ENCODE measurements around the gene BCOR. TPM values are rescaled to one million over a fixed set of nuclear protein-coding genes. Genes with fewer than 3 reads are reported as not detected.
A peak's percentile ranks its signal among the peaks of the same experiment; 100 is the strongest.

The BCOR gene
- total and polyA plus RNA-seq, 9 of the 15 experiments (the other 6 are each of a cell fraction or from before 2014, with no cell fraction given) = 27.5 to 113 (median 37.6) TPM

- TF ChIP-seq POLR2G (IDR thresholded peaks at IDR 0.05; ENCODE audit: low read depth, low read length) (peak; percentile 60), ZNF75A (CRISPR knock-in tag; IDR thresholded peaks at IDR 0.05) (no peak), POLR2A (conservative IDR thresholded peaks at IDR 0.05) (0 out of 2 replicates have a peak, but pooled peaks have one; percentile 31)
- TF ChIP-seq, protein P1, sequence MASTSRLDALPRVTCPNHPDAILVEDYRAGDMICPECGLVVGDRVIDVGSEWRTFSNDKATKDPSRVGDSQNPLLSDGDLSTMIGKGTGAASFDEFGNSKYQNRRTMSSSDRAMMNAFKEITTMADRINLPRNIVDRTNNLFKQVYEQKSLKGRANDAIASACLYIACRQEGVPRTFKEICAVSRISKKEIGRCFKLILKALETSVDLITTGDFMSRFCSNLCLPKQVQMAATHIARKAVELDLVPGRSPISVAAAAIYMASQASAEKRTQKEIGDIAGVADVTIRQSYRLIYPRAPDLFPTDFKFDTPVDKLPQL (IDR thresholded peaks at IDR 0.05; ENCODE audit: extremely low read depth, insufficient read length) = no peak
- TF ChIP-seq, protein P2, sequence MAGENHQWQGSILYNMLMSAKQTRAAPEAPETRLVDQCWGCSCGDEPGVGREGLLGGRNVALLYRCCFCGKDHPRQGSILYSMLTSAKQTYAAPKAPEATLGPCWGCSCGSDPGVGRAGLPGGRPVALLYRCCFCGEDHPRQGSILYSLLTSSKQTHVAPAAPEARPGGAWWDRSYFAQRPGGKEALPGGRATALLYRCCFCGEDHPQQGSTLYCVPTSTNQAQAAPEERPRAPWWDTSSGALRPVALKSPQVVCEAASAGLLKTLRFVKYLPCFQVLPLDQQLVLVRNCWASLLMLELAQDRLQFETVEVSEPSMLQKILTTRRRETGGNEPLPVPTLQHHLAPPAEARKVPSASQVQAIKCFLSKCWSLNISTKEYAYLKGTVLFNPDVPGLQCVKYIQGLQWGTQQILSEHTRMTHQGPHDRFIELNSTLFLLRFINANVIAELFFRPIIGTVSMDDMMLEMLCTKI (IDR thresholded peaks at IDR 0.05; ENCODE audit: partially characterized antibody) = no peak
Observed at GRCh38 chrX:40058719-40059118, 39.0 kb downstream of the BCOR start (continued).

GRCh38 chrX:40057405-40057804 is 40.4 kb downstream of the BCOR start:
- ATAC-seq (no peak), DNase-seq (ENCODE audit: extremely low read depth in 1 of 4, low spot score in 3 of 4) (no peak), FAIRE-seq (no peak)
- WGBS (ENCODE audit: insufficient coverage, low coverage, missing lambda C conversion rate) = 85% methylated on average over 8 of the region's 9 CpGs
- H3K36me3 ChIP-seq (ENCODE audit: control insufficient read depth, insufficient read depth, low read length) = peaks cover 99% of the 10 kb centered on the region
- H2AFZ ChIP-seq (ENCODE audit: low read depth, low read length) = no peak overlapping the region
- H3K4me2 ChIP-seq (ENCODE audit: insufficient read depth, low read length) = no peak overlapping the region
- no peaks in the 10 kb centered on the region for H4K20me1 ChIP-seq (replicated peaks; ENCODE audit: control insufficient read depth, insufficient read depth, low read length)
- peaks cover 12% of the 10 kb centered on the region for H3K9me3 ChIP-seq (replicated peaks; ENCODE audit: control insufficient read depth, insufficient read depth, low read depth, low read length)
- no peak overlapping the region for H3K9ac ChIP-seq (ENCODE audit: insufficient read depth in 1 of 2, low read depth in 2 of 2, low read length in 2 of 2)
- peaks cover 0 to 5% of the 10 kb centered on the region in 2 experiments; a peak in 1 of 5 replicates for H3K4me1 ChIP-seq (replicated peaks in 1 of 2; ENCODE audit: control insufficient read depth in 2 of 2, insufficient read depth in 2 of 2, low read length in 2 of 2)
- TF ChIP-seq, protein P3, sequence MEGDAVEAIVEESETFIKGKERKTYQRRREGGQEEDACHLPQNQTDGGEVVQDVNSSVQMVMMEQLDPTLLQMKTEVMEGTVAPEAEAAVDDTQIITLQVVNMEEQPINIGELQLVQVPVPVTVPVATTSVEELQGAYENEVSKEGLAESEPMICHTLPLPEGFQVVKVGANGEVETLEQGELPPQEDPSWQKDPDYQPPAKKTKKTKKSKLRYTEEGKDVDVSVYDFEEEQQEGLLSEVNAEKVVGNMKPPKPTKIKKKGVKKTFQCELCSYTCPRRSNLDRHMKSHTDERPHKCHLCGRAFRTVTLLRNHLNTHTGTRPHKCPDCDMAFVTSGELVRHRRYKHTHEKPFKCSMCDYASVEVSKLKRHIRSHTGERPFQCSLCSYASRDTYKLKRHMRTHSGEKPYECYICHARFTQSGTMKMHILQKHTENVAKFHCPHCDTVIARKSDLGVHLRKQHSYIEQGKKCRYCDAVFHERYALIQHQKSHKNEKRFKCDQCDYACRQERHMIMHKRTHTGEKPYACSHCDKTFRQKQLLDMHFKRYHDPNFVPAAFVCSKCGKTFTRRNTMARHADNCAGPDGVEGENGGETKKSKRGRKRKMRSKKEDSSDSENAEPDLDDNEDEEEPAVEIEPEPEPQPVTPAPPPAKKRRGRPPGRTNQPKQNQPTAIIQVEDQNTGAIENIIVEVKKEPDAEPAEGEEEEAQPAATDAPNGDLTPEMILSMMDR (IDR thresholded peaks at IDR 0.05 in 2 of 3, conservative IDR thresholded peaks at IDR 0.05 in 1 of 3; ENCODE audit: insufficient read depth in 2 of 3, low read depth in 1 of 3, low read length in 3 of 3) = 0 out of 6 replicates have a peak, but pooled peaks of 1 of the 3 experiments have one; percentile 12
- TF ChIP-seq FOSL1 (tag; conservative IDR thresholded peaks at IDR 0.05) (no peak), NFRKB (IDR thresholded peaks at IDR 0.05; ENCODE audit: low read depth) (no peak)
- peaks cover 21% of the 10 kb centered on the region for H3K79me2 ChIP-seq (ENCODE audit: control insufficient read depth, insufficient read depth, low read length)
- no peak overlapping the region for H3K4me3 ChIP-seq
- POLR2A ChIA-PET = interaction anchor here (0.8 kb wide), 1 partner anchor 304 kb away, joined by 3 read pairs; no protein-coding TSS in a partner anchor
- H3K27ac ChIP-seq (ENCODE audit: extremely low read depth, low read depth, low read length) = no peak overlapping the region
- intact Hi-C loops (cut with micrococcal nuclease) (no loop called here), in situ Hi-C loops (cut with MboI) (no loop called here)
- BruUV-seq (replicated peaks) = no TSS peak
- no peaks in the 10 kb centered on the region for H3K9me1 ChIP-seq (ENCODE audit: control insufficient read depth, insufficient read depth, low read length)
- CTCF ChIA-PET (ENCODE audit: low intra/inter-chr PET ratio) = no interaction called here
- H3K27me3 ChIP-seq (ENCODE audit: control insufficient read depth in 2 of 2, insufficient read depth in 2 of 2, low read length in 2 of 2) = no peaks in the 10 kb centered on the region
